WTC11 (cell line): ENCODE measurements around the gene STAU1. TPM values are rescaled to one million over a fixed set of nuclear protein-coding genes. Genes with fewer than 3 reads are reported as not detected.
A peak's percentile ranks its signal among the peaks of the same experiment; 100 is the strongest.

Experiments used
- ATAC-seq: fragments of 200-7000 bp; cut with Tn5 transposase; 2 replicates; pipeline ENCODE4 v1.10.0; 2021; ENCODE audit warnings: mild to moderate bottlenecking, moderate library complexity
- CTCF ChIA-PET: fragments of 300-600 bp; sonication (Branson Sonifier 250); formaldehyde crosslinking; loops from one replicate; lab custom pipeline; 2021; ENCODE audit warnings: antibody characterized with exemption; lab: Charles Lee
- POLR2A ChIA-PET: fragments of 350-600 bp; sonication (Branson Sonifier 250); formaldehyde crosslinking; loops from one replicate; lab custom pipeline; 2021; ENCODE audit warnings: antibody characterized with exemption; lab: Charles Lee
- DNase-seq: peaks from one replicate; pipeline ENCODE4 v3.0.0; 2021; ENCODE audit warnings: low spot score
- H3K27ac Mint-ChIP-seq: 2 replicates; pipeline ENCODE4 v1.8.0; 2021; ENCODE audit warnings: mixed read lengths
- H3K27me3 Mint-ChIP-seq: 2 replicates; pipeline ENCODE4 v1.8.0; 2021; ENCODE audit warnings: low read depth, mild to moderate bottlenecking, moderate library complexity, mixed read lengths
- H3K36me3 Mint-ChIP-seq: 2 replicates; pipeline ENCODE4 v1.8.0; 2021; ENCODE audit warnings: mixed read lengths
- H3K4me1 Mint-ChIP-seq: 2 replicates; pipeline ENCODE4 v1.8.0; 2022; ENCODE audit warnings: mixed read lengths
- H3K4me3 Mint-ChIP-seq: 2 replicates; pipeline ENCODE4 v1.8.0; 2021; ENCODE audit warnings: mild to moderate bottlenecking, moderate library complexity, mixed read lengths
- H3K9me3 Mint-ChIP-seq: 2 replicates; pipeline ENCODE4 v1.8.0; 2021; ENCODE audit warnings: mixed read lengths
- CBFB ChIP-seq: sonication (generic); formaldehyde crosslinking; IDR thresholded peaks from 2 replicates; pipeline ENCODE4 v1.8.1; 2022; ENCODE audit warnings: mild to moderate bottlenecking, low read depth, missing genetic modification reagents
- CREM ChIP-seq: sonication (generic); formaldehyde crosslinking; IDR thresholded peaks from 2 replicates; pipeline ENCODE4 v1.8.1; 2022; ENCODE audit warnings: mild to moderate bottlenecking, missing genetic modification reagents, moderate library complexity
- ELF4 ChIP-seq: sonication (generic); formaldehyde crosslinking; IDR thresholded peaks from 2 replicates; pipeline ENCODE4 v1.8.1; 2022; ENCODE audit warnings: low read depth, mild to moderate bottlenecking, moderate library complexity, missing genetic modification reagents
- ESRRA ChIP-seq: sonication (generic); formaldehyde crosslinking; IDR thresholded peaks from 2 replicates; pipeline ENCODE4 v1.8.1; 2022; ENCODE audit warnings: mild to moderate bottlenecking, missing genetic modification reagents, borderline replicate concordance
- ETV6 ChIP-seq: sonication (generic); formaldehyde crosslinking; IDR thresholded peaks from 2 replicates; pipeline ENCODE4 v1.8.1; 2022; ENCODE audit warnings: mild to moderate bottlenecking, missing genetic modification reagents
- FOXP1 ChIP-seq: sonication (generic); formaldehyde crosslinking; IDR thresholded peaks from 2 replicates; pipeline ENCODE4 v1.8.0; 2022; ENCODE audit warnings: missing genetic modification reagents, mild to moderate bottlenecking, moderate library complexity, borderline replicate concordance
- NFATC4 ChIP-seq: fragments of 250-450 bp; sonication (Bioruptor Pico); IDR thresholded peaks from 2 replicates; pipeline ENCODE4 v1.9.0; 2021; ENCODE audit warnings: mild to moderate bottlenecking
- NR3C1 ChIP-seq: sonication (generic); formaldehyde crosslinking; conservative IDR thresholded peaks from 2 replicates; pipeline ENCODE4 v1.8.1; 2023; ENCODE audit warnings: low read depth, mild to moderate bottlenecking, missing genetic modification reagents
- PRRX2 ChIP-seq: fragments of 250-450 bp; sonication (Bioruptor Pico); IDR thresholded peaks from 2 replicates; pipeline ENCODE4 v1.8.0; 2021; ENCODE audit warnings: mild to moderate bottlenecking
- RELA ChIP-seq: sonication (generic); formaldehyde crosslinking; IDR thresholded peaks from 2 replicates; pipeline ENCODE4 v1.8.1; 2022; ENCODE audit warnings: missing genetic modification reagents, mild to moderate bottlenecking, borderline replicate concordance
- SMAD3 ChIP-seq: sonication (generic); formaldehyde crosslinking; IDR thresholded peaks from 2 replicates; pipeline ENCODE4 v1.8.0; 2022; ENCODE audit warnings: missing genetic modification reagents, mild to moderate bottlenecking, borderline replicate concordance
- SOX15 ChIP-seq: fragments of 250-450 bp; sonication (Bioruptor Pico); IDR thresholded peaks from 2 replicates; pipeline ENCODE4 v1.9.0; 2021; ENCODE audit warnings: mild to moderate bottlenecking
- SP1 ChIP-seq: sonication (generic); formaldehyde crosslinking; conservative IDR thresholded peaks from 2 replicates; pipeline ENCODE4 v1.8.1; 2022; ENCODE audit warnings: missing genetic modification reagents
- ZNF423 ChIP-seq: fragments of 250-450 bp; sonication (Bioruptor Pico); IDR thresholded peaks from 2 replicates; pipeline ENCODE4 v2.1.2; 2022; ENCODE audit warnings: mild to moderate bottlenecking, moderate library complexity
- total RNA-seq: library from RNA; stranded (reverse); gene quantifications from 3 replicates; pipeline ENCODE4 v1.2.3, GENCODE V29; 2021
- TF ChIP-seq, protein P1 (sequence below): fragments of 200-600 bp; IDR thresholded peaks from 2 replicates; pipeline ENCODE4 v1.8.0; 2022; ENCODE audit warnings: antibody characterized with exemption
- TF ChIP-seq, protein P2 (sequence below): sonication (generic); formaldehyde crosslinking; IDR thresholded peaks from 2 replicates; pipeline ENCODE4 v1.8.0; 2023; ENCODE audit warnings: mild to moderate bottlenecking, missing genetic modification reagents
- TF ChIP-seq, protein P3 (sequence below): fragments of 250-450 bp; sonication (Bioruptor Pico); IDR thresholded peaks from 2 replicates; pipeline ENCODE4 v1.8.0; 2021; ENCODE audit warnings: mild to moderate bottlenecking
- TF ChIP-seq, protein P4 (sequence below): fragments of 250-450 bp; sonication (Bioruptor Pico); conservative IDR thresholded peaks from 2 replicates; pipeline ENCODE4 v1.9.0; 2021; ENCODE audit warnings: mild to moderate bottlenecking
- TF ChIP-seq, protein P5 (sequence below): sonication (generic); formaldehyde crosslinking; IDR thresholded peaks from 2 replicates; pipeline ENCODE4 v1.8.1; 2023; ENCODE audit warnings: mild to moderate bottlenecking, missing genetic modification reagents
- TF ChIP-seq, protein P6 (sequence below): sonication (generic); formaldehyde crosslinking; conservative IDR thresholded peaks from 2 replicates; pipeline ENCODE4 v1.8.1; 2022; ENCODE audit warnings: mild to moderate bottlenecking, missing genetic modification reagents

Gene STAU1
- total RNA-seq, 1 experiment from 2014 or later: 92.6 TPM

DNA sequence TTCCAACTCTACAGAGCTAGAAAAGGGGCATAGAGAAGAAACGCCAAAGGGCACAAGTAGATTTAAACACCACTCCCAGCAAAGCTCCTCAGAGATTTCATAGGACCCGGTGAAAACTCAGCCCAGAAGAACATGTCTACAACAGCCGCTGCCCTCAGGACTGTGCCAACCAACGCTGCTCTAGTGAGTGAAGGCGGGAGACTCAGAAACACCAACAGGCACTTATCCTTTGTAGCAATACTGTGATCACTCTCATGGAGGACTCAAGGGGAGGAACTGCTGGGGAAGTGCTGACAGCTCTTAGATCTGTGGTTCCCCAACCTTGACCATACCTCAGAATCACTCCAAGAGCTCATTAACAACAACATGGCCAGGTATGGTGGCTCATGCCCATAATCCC is 39.5 kb downstream of the STAU1 start:
- peak overlapping the region; percentile 41; the same call in 1 of the 2 replicates for H3K27ac Mint-ChIP-seq
- TF ChIP-seq SMAD3 (CRISPR knock-in tag) (no peak), SOX15 (CRISPR knock-in tag) (no peak)
- TF ChIP-seq, protein P1, sequence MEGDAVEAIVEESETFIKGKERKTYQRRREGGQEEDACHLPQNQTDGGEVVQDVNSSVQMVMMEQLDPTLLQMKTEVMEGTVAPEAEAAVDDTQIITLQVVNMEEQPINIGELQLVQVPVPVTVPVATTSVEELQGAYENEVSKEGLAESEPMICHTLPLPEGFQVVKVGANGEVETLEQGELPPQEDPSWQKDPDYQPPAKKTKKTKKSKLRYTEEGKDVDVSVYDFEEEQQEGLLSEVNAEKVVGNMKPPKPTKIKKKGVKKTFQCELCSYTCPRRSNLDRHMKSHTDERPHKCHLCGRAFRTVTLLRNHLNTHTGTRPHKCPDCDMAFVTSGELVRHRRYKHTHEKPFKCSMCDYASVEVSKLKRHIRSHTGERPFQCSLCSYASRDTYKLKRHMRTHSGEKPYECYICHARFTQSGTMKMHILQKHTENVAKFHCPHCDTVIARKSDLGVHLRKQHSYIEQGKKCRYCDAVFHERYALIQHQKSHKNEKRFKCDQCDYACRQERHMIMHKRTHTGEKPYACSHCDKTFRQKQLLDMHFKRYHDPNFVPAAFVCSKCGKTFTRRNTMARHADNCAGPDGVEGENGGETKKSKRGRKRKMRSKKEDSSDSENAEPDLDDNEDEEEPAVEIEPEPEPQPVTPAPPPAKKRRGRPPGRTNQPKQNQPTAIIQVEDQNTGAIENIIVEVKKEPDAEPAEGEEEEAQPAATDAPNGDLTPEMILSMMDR: no peak
- no peak overlapping the region for H3K4me3 Mint-ChIP-seq
- CTCF ChIA-PET: interaction anchor here (1.1 to 1.9 kb wide), 2 partner anchors 69 to 98 kb away, joined by 3 to 4 read pairs; no protein-coding TSS in a partner anchor
- POLR2A ChIA-PET: interaction anchor here (0.5 kb wide), 1 partner anchor 1476 kb away, joined by 3 read pairs; no protein-coding TSS in a partner anchor
- H3K4me1 Mint-ChIP-seq: no peaks in the 10 kb centered on the region
- H3K27me3 Mint-ChIP-seq: no peaks in the 10 kb centered on the region
- no peaks in the 10 kb centered on the region for H3K9me3 Mint-ChIP-seq
- no peak for DNase-seq
- peaks cover 46% of the 10 kb centered on the region for H3K36me3 Mint-ChIP-seq
- no peak for ATAC-seq

DNA sequence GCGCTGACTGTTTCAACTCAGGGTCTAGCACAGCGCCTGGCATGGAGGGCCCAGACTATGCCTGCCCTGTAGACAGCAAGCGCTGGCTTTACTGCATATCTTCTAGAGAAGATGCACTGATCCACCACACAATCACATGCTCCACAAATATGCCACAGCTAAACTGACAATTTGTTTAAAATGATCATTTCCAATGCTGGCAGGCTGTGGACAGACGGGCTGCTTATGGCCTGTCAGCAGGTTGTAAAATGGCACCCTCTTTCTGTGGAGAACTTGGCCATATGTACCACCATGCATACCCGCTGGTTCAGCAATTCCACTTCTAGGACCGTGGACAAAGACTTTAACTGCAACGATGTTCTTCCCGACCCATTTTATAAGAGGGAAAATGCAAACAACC is 40.8 kb downstream of the STAU1 start:
- Mint-ChIP-seq H3K27ac (no peak overlapping the region), H3K4me3 (no peak overlapping the region), H3K9me3 (no peaks in the 10 kb centered on the region), H3K36me3 (peaks cover 48% of the 10 kb centered on the region), H3K27me3 (no peaks in the 10 kb centered on the region), H3K4me1 (no peaks in the 10 kb centered on the region)
- DNase-seq (no peak), ATAC-seq (no peak)
- ChIA-PET CTCF (interaction anchor here (0.6 to 1.4 kb wide), 2 partner anchors 15 to 70 kb away, joined by 3 to 4 read pairs; no protein-coding TSS in a partner anchor), POLR2A (no interaction called here)
- no peak for TF ChIP-seq ETV6 (CRISPR knock-in tag)
- no peak for TF ChIP-seq FOXP1 (CRISPR knock-in tag)
- no peak for TF ChIP-seq NR3C1
- TF ChIP-seq, protein P2, sequence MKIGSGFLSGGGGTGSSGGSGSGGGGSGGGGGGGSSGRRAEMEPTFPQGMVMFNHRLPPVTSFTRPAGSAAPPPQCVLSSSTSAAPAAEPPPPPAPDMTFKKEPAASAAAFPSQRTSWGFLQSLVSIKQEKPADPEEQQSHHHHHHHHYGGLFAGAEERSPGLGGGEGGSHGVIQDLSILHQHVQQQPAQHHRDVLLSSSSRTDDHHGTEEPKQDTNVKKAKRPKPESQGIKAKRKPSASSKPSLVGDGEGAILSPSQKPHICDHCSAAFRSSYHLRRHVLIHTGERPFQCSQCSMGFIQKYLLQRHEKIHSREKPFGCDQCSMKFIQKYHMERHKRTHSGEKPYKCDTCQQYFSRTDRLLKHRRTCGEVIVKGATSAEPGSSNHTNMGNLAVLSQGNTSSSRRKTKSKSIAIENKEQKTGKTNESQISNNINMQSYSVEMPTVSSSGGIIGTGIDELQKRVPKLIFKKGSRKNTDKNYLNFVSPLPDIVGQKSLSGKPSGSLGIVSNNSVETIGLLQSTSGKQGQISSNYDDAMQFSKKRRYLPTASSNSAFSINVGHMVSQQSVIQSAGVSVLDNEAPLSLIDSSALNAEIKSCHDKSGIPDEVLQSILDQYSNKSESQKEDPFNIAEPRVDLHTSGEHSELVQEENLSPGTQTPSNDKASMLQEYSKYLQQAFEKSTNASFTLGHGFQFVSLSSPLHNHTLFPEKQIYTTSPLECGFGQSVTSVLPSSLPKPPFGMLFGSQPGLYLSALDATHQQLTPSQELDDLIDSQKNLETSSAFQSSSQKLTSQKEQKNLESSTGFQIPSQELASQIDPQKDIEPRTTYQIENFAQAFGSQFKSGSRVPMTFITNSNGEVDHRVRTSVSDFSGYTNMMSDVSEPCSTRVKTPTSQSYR (CRISPR knock-in tag): no peak
- TF ChIP-seq RELA: no peak
- no peak for TF ChIP-seq CBFB (CRISPR knock-in tag)
- TF ChIP-seq, protein P3, sequence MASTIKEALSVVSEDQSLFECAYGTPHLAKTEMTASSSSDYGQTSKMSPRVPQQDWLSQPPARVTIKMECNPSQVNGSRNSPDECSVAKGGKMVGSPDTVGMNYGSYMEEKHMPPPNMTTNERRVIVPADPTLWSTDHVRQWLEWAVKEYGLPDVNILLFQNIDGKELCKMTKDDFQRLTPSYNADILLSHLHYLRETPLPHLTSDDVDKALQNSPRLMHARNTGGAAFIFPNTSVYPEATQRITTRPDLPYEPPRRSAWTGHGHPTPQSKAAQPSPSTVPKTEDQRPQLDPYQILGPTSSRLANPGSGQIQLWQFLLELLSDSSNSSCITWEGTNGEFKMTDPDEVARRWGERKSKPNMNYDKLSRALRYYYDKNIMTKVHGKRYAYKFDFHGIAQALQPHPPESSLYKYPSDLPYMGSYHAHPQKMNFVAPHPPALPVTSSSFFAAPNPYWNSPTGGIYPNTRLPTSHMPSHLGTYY (CRISPR knock-in tag): no peak
- TF ChIP-seq NFATC4 (CRISPR knock-in tag): no peak
- no peak for TF ChIP-seq ELF4 (CRISPR knock-in tag)
- TF ChIP-seq CREM (CRISPR knock-in tag): no peak
- TF ChIP-seq ZNF423 (CRISPR knock-in tag): no peak
- TF ChIP-seq PRRX2 (CRISPR knock-in tag): no peak

DNA sequence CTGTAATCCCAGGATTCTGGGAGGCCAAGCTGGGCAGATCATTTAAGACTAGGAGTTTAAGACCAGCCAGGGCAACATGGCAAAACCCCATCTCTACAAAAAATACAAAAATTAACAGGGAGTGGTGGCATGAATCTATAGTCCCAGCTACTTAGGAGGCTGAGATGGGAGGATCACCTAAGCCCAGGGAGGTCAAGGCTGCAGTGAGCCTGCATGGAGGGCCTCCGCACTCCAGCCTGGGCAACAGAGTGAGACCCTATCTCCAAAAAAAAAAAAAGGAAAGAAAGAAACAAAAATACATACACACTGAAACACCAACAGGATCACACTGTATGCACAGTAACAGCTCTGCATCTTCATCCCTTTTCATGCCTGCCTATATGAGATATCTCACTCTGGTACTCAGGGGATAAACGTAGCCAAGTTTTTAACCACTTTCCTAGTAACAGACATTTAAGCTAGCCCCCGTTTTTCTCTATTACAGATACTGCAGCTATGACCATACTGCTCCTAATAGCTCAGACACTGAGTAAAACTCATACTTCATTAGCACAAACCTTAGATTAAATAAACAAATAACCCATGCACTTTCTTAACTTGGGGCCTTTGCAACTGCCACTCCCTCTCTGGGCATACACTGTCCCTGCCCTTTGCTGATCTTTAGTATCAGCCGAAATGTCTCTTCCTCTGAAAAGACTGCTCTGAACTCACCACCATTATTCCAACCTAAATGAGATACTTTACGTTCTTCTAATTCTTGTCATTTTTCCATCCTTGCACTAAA is 41.5 kb downstream of the STAU1 start:
- Mint-ChIP-seq H3K9me3 (no peaks in the 10 kb centered on the region), H3K27ac (no peak overlapping the region), H3K4me3 (no peak overlapping the region), H3K4me1 (no peaks in the 10 kb centered on the region), H3K27me3 (no peaks in the 10 kb centered on the region), H3K36me3 (peaks cover 44% of the 10 kb centered on the region)
- ATAC-seq: no peak
- no peak for DNase-seq
- ChIA-PET POLR2A (interaction anchor here (0.6 kb wide), 1 partner anchor 171 kb away, joined by 3 read pairs; no protein-coding TSS in a partner anchor), CTCF (interaction anchor here (0.6 to 1.4 kb wide), 2 partner anchors 14 to 71 kb away, joined by 3 to 4 read pairs; no protein-coding TSS in a partner anchor)
- TF ChIP-seq CBFB (CRISPR knock-in tag) (no peak), SP1 (CRISPR knock-in tag) (no peak), ESRRA (CRISPR knock-in tag) (no peak), SMAD3 (CRISPR knock-in tag) (no peak), CREM (CRISPR knock-in tag) (no peak), RELA (no peak)
- TF ChIP-seq, protein P4, sequence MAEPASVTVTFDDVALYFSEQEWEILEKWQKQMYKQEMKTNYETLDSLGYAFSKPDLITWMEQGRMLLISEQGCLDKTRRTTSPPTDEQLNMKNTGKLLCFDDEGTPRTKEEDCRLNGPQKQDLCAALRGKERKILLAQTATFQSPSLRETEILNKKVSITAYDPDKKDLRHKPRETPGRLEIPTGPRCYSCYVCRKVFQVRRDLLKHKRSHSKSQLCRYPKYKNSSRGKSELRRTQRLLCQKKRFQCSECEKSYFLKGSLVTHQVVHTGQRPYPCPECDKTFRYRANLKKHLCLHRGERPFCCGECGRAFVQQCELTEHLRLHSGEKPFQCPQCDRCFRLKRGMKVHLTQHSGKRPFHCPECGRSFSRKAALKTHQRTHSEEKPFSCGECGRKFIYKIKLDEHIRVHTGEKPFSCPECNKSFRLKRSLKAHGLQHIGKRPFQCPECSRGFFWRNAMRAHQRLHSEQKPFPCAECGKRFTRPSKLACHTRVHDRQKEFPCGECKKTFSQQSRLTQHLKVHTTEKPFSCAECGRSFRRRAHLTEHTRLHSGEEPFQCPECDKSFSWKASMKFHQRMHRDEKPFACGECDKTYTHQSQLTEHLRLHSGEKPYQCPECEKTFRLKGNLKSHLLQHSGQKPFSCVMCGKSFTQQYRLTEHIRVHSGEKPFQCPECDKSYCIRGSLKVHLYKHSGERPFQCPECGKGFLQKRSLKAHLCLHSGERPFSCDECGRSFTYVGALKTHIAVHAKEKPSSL: no peak
- TF ChIP-seq, protein P5, sequence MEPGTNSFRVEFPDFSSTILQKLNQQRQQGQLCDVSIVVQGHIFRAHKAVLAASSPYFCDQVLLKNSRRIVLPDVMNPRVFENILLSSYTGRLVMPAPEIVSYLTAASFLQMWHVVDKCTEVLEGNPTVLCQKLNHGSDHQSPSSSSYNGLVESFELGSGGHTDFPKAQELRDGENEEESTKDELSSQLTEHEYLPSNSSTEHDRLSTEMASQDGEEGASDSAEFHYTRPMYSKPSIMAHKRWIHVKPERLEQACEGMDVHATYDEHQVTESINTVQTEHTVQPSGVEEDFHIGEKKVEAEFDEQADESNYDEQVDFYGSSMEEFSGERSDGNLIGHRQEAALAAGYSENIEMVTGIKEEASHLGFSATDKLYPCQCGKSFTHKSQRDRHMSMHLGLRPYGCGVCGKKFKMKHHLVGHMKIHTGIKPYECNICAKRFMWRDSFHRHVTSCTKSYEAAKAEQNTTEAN: no peak
- TF ChIP-seq, protein P6, sequence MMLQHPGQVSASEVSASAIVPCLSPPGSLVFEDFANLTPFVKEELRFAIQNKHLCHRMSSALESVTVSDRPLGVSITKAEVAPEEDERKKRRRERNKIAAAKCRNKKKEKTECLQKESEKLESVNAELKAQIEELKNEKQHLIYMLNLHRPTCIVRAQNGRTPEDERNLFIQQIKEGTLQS (CRISPR knock-in tag): no peak
